Activated CD8-positive, alpha-beta T cell treated with anti-CD3 and anti-CD28 coated beads, Interleukin-2, amount 10 ng/mL, durations not matched to agents 7 days and 5 days (primary cell): ENCODE measurements around the gene SCP2. TPM values are rescaled to one million over a fixed set of nuclear protein-coding genes. Genes with fewer than 3 reads are reported as not detected.
"Not testable (repeated sequence)": the region's sequence is repeated elsewhere in the genome, so short reads cannot be mapped to it uniquely, and the experiment has no call there.

ENCODE experiments used
- ATAC-seq: fragments of 150-1000 bp; cut with Tn5 transposase; one replicate; pipeline ENCODE4 v1.10.0; 2021; ENCODE audit warnings: moderate library complexity
- CTCF ChIA-PET: fragments of 350-600 bp; sonication (Branson Sonifier 250); formaldehyde crosslinking; loops from one replicate; lab custom pipeline; 2021; ENCODE audit warnings: antibody characterized with exemption; lab: Charles Lee
- POLR2A ChIA-PET: fragments of 350-600 bp; sonication (Branson Sonifier 250); formaldehyde crosslinking; loops from one replicate; lab custom pipeline; 2021; ENCODE audit warnings: antibody characterized with exemption; lab: Charles Lee
- DNase-seq: peaks from one replicate; pipeline ENCODE4 v3.0.0-alpha.2; 2020
- H3K27ac Mint-ChIP-seq: one replicate; pipeline ENCODE4 v1.8.0; 2021; ENCODE audit warnings: mild to moderate bottlenecking, mixed read lengths
- H3K27me3 Mint-ChIP-seq: one replicate; pipeline ENCODE4 v1.8.0; 2021; ENCODE audit warnings: low read depth, mixed read lengths
- H3K36me3 Mint-ChIP-seq: one replicate; pipeline ENCODE4 v1.8.0; 2021; ENCODE audit warnings: low read depth, mixed read lengths
- H3K4me1 Mint-ChIP-seq: one replicate; pipeline ENCODE4 v1.8.0; 2021; ENCODE audit warnings: low read depth, mixed read lengths
- H3K4me3 Mint-ChIP-seq: one replicate; pipeline ENCODE4 v1.8.0; 2021; ENCODE audit warnings: mild to moderate bottlenecking, mixed read lengths
- H3K9me3 Mint-ChIP-seq: one replicate; pipeline ENCODE4 v1.8.0; 2022; ENCODE audit warnings: mixed read lengths; ENCODE audit not compliant: insufficient read depth
- total RNA-seq, 2 experiments: library from RNA; stranded (reverse); gene quantifications; one replicate each; pipeline ENCODE4 v1.2.3, GENCODE V29; 2021

SCP2 gene
- total RNA-seq, 2 experiments from 2014 or later, result 87.2 to 95.9 TPM

GRCh38 chr1:52978045-52978444, 51.0 kb downstream of the SCP2 start:
- CTCF ChIA-PET, result no interaction called here
- POLR2A ChIA-PET, result no interaction called here

GRCh38 chr1:52992733-52993132, 65.7 kb downstream of the SCP2 start:
- POLR2A ChIA-PET, ATAC-seq, H3K9me3 Mint-ChIP-seq, H3K4me1 Mint-ChIP-seq, H3K27me3 Mint-ChIP-seq, H3K27ac Mint-ChIP-seq, CTCF ChIA-PET, H3K36me3 Mint-ChIP-seq, DNase-seq, H3K4me3 Mint-ChIP-seq: not testable (repeated sequence)

More at GRCh38 chr1:52978045-52978444, 51.0 kb downstream of the SCP2 start:
- Mint-ChIP-seq H3K36me3 (peaks cover 13% of the 10 kb centered on the region), H3K27me3 (no peaks in the 10 kb centered on the region), H3K9me3 (peaks cover 7% of the 10 kb centered on the region), H3K4me1 (peaks cover 3% of the 10 kb centered on the region), H3K27ac (no peak overlapping the region), H3K4me3 (no peak overlapping the region)
- ATAC-seq (no peak), DNase-seq (no peak)

- no peak overlapping the region for H3K4me3 Mint-ChIP-seq
- DNase-seq (no peak), ATAC-seq (no peak)
- no peaks in the 10 kb centered on the region for H3K36me3 Mint-ChIP-seq
- no peak overlapping the region for H3K27ac Mint-ChIP-seq
- H3K4me1 Mint-ChIP-seq, result no peaks in the 10 kb centered on the region
- no peaks in the 10 kb centered on the region for H3K9me3 Mint-ChIP-seq
- no peaks in the 10 kb centered on the region for H3K27me3 Mint-ChIP-seq
- ChIA-PET POLR2A (no interaction called here), CTCF (no interaction called here)
These were observed 67.6 kb downstream of the SCP2 start for GRCh38 chr1:52994656-52995055.

- no peaks in the 10 kb centered on the region for H3K27me3 Mint-ChIP-seq
- ChIA-PET POLR2A (no interaction called here), CTCF (no interaction called here)
- H3K36me3 Mint-ChIP-seq, result no peaks in the 10 kb centered on the region
- no peaks in the 10 kb centered on the region for H3K9me3 Mint-ChIP-seq
- H3K4me1 Mint-ChIP-seq, result no peaks in the 10 kb centered on the region
- ATAC-seq (no peak), DNase-seq (no peak)
- no peak overlapping the region for H3K4me3 Mint-ChIP-seq
- H3K27ac Mint-ChIP-seq, result no peak overlapping the region
These were observed 69.6 kb downstream of the SCP2 start for GRCh38 chr1:52996653-52997052.

GRCh38 chr1:53001128-53001527, 74.1 kb downstream of the SCP2 start:
- Mint-ChIP-seq H3K27ac (no peak overlapping the region), H3K36me3 (peaks cover 9% of the 10 kb centered on the region), H3K27me3 (peaks cover 2% of the 10 kb centered on the region), H3K4me1 (no peaks in the 10 kb centered on the region), H3K4me3 (no peak overlapping the region), H3K9me3 (no peaks in the 10 kb centered on the region)
- DNase-seq (no peak), ATAC-seq (no peak)
- CTCF ChIA-PET, result interaction anchor here (0.6 kb wide), 1 partner anchor 80 kb away, joined by 3 read pairs; no protein-coding TSS in a partner anchor
- POLR2A ChIA-PET, result no interaction called here

- peaks cover 11% of the 10 kb centered on the region for H3K27me3 Mint-ChIP-seq
- ATAC-seq, H3K4me3 Mint-ChIP-seq, H3K36me3 Mint-ChIP-seq, H3K4me1 Mint-ChIP-seq, CTCF ChIA-PET, POLR2A ChIA-PET, H3K27ac Mint-ChIP-seq, H3K9me3 Mint-ChIP-seq, DNase-seq: not testable (repeated sequence)
These were observed 79.5 kb downstream of the SCP2 start for GRCh38 chr1:53006612-53007011.

- peaks cover 11% of the 10 kb centered on the region for H3K27me3 Mint-ChIP-seq
- H3K4me3 Mint-ChIP-seq, CTCF ChIA-PET: not testable (repeated sequence)
These were observed 83.2 kb downstream of the SCP2 start for GRCh38 chr1:53010247-53010646.

GRCh38 chr1:53011175-53011574, 84.1 kb downstream of the SCP2 start:
- DNase-seq (no peak), ATAC-seq (no peak)
- Mint-ChIP-seq H3K27ac (no peak overlapping the region), H3K36me3 (peaks cover 9% of the 10 kb centered on the region), H3K9me3 (no peaks in the 10 kb centered on the region), H3K4me1 (peaks cover 16% of the 10 kb centered on the region), H3K4me3 (no peak overlapping the region), H3K27me3 (peaks cover 9% of the 10 kb centered on the region)
- CTCF ChIA-PET, result no interaction called here
- POLR2A ChIA-PET, result no interaction called here

More at GRCh38 chr1:53010247-53010646, 83.2 kb downstream of the SCP2 start:
- H3K4me1 Mint-ChIP-seq, ATAC-seq, H3K9me3 Mint-ChIP-seq, POLR2A ChIA-PET, DNase-seq, H3K27ac Mint-ChIP-seq: not testable (repeated sequence)
- H3K36me3 Mint-ChIP-seq, result peaks cover 11% of the 10 kb centered on the region

- H3K36me3 Mint-ChIP-seq, result peaks cover 19% of the 10 kb centered on the region
- POLR2A ChIA-PET, result interaction anchor here (0.9 to 1.7 kb wide), 4 partner anchors 11 to 289 kb away, joined by 3 to 5 read pairs (median 4); partner anchors contain the start of genes ECHDC2 and ZYG11B
- peak; percentile 90 for DNase-seq
- peaks cover 25% of the 10 kb centered on the region for H3K4me1 Mint-ChIP-seq
- H3K4me3 Mint-ChIP-seq, result peak overlapping the region; percentile 78
- H3K9me3 Mint-ChIP-seq, result no peaks in the 10 kb centered on the region
- CTCF ChIA-PET, result interaction anchor here (1.5 kb wide), 3 partner anchors 27 to 167 kb away, joined by 3 to 6 read pairs (median 3); partner anchors contain the start of gene ECHDC2
- H3K27me3 Mint-ChIP-seq, result no peaks in the 10 kb centered on the region
- peak; percentile 100 for ATAC-seq
- peak overlapping the region; percentile 75 for H3K27ac Mint-ChIP-seq
These were observed 87.9 kb downstream of the SCP2 start for GRCh38 chr1:53014791-53015507.

GRCh38 chr1:53015508-53015860, 88.4 kb downstream of the SCP2 start:
- POLR2A ChIA-PET, result interaction anchor here (1.4 to 1.7 kb wide), 3 partner anchors 11 to 94 kb away, joined by 3 to 5 read pairs (median 4); partner anchors contain the start of gene ECHDC2
- DNase-seq, result no peak
- H3K36me3 Mint-ChIP-seq, result peaks cover 19% of the 10 kb centered on the region
- H3K4me3 Mint-ChIP-seq, result peak overlapping the region; percentile 78
- H3K27ac Mint-ChIP-seq, result peak overlapping the region; percentile 33
- CTCF ChIA-PET, result interaction anchor here (1.5 kb wide), 2 partner anchors 27 to 167 kb away, joined by 3 read pairs; no protein-coding TSS in a partner anchor
- no peak for ATAC-seq
- H3K9me3 Mint-ChIP-seq, result no peaks in the 10 kb centered on the region
- H3K4me1 Mint-ChIP-seq, result peaks cover 25% of the 10 kb centered on the region
- no peaks in the 10 kb centered on the region for H3K27me3 Mint-ChIP-seq

GRCh38 chr1:53016705-53017104, 89.6 kb downstream of the SCP2 start:
- Mint-ChIP-seq H3K27ac (no peak overlapping the region), H3K27me3 (no peaks in the 10 kb centered on the region), H3K4me3 (no peak overlapping the region), H3K9me3 (no peaks in the 10 kb centered on the region), H3K36me3 (peaks cover 19% of the 10 kb centered on the region), H3K4me1 (peaks cover 25% of the 10 kb centered on the region)
- no peak for ATAC-seq
- DNase-seq, result no peak
- POLR2A ChIA-PET, result no interaction called here
- CTCF ChIA-PET, result no interaction called here

GRCh38 chr1:53020588-53020987, 93.5 kb downstream of the SCP2 start:
- Mint-ChIP-seq H3K27ac (no peak overlapping the region), H3K4me3 (no peak overlapping the region), H3K36me3 (peaks cover 11% of the 10 kb centered on the region), H3K27me3 (no peaks in the 10 kb centered on the region), H3K4me1 (peaks cover 17% of the 10 kb centered on the region), H3K9me3 (no peaks in the 10 kb centered on the region)
- ATAC-seq, result no peak
- ChIA-PET CTCF (no interaction called here), POLR2A (no interaction called here)
- no peak for DNase-seq
